ENCODE measurements around the gene SYNE3.

DNA sequence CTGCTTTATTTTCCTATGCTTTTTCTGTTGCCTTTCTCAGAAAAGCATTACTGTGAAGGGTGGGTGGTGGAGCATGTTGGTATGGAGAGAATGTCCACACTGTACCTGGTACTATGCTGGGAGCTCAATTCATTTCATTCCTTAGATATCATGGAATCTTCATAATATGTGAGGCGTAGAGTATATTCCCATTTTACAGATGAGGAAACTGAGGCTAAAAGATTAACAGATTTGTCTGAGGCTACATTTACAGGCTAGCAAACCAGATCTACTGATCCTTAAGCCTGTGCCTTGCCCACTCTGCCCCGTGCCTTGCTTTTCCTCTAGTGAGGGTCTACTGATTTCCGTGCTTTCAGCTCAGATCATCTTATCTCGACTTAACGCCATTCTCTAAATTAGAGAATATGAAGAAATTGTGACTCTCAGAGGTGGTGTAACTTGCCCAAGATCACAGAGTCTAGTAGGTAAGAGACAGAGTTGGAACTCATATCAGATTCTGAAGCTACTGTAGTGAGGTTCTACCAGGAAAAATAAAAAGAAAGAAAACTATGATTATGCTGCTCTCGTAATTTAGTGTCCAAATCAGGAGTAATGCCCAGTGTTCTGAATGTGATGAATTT lies 23.9 kb upstream of the SYNE3 start:
- TF ChIP-seq, protein P1, sequence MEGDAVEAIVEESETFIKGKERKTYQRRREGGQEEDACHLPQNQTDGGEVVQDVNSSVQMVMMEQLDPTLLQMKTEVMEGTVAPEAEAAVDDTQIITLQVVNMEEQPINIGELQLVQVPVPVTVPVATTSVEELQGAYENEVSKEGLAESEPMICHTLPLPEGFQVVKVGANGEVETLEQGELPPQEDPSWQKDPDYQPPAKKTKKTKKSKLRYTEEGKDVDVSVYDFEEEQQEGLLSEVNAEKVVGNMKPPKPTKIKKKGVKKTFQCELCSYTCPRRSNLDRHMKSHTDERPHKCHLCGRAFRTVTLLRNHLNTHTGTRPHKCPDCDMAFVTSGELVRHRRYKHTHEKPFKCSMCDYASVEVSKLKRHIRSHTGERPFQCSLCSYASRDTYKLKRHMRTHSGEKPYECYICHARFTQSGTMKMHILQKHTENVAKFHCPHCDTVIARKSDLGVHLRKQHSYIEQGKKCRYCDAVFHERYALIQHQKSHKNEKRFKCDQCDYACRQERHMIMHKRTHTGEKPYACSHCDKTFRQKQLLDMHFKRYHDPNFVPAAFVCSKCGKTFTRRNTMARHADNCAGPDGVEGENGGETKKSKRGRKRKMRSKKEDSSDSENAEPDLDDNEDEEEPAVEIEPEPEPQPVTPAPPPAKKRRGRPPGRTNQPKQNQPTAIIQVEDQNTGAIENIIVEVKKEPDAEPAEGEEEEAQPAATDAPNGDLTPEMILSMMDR (IDR thresholded peaks at IDR 0.05; ENCODE audit: insufficient read depth, low read depth, low read length): no peak
- TF ChIP-seq EZH2 (IDR thresholded peaks at IDR 0.05; ENCODE audit: insufficient read depth, low read length): no peak

Data from astrocyte (in vitro differentiated cells and primary cell).